GM10266 (cell line): ENCODE data around the gene RHD.
"Not testable (repeated sequence)": the region's sequence is repeated elsewhere in the genome, so short reads cannot be mapped to it uniquely, and the experiment has no call there.

Experiments used
- DNase-seq: peaks from one replicate; pipeline ENCODE4 v3.0.0; 2012; ENCODE audit errors: extremely low spot score
- CTCF ChIP-seq: IDR thresholded peaks from 2 replicates; pipeline ENCODE4 v1.5.1; 2012; ENCODE audit warnings: mild to moderate bottlenecking, low read depth; ENCODE audit not compliant: control insufficient read depth, insufficient read depth; ENCODE audit errors: missing control alignments

RHD gene

DNA sequence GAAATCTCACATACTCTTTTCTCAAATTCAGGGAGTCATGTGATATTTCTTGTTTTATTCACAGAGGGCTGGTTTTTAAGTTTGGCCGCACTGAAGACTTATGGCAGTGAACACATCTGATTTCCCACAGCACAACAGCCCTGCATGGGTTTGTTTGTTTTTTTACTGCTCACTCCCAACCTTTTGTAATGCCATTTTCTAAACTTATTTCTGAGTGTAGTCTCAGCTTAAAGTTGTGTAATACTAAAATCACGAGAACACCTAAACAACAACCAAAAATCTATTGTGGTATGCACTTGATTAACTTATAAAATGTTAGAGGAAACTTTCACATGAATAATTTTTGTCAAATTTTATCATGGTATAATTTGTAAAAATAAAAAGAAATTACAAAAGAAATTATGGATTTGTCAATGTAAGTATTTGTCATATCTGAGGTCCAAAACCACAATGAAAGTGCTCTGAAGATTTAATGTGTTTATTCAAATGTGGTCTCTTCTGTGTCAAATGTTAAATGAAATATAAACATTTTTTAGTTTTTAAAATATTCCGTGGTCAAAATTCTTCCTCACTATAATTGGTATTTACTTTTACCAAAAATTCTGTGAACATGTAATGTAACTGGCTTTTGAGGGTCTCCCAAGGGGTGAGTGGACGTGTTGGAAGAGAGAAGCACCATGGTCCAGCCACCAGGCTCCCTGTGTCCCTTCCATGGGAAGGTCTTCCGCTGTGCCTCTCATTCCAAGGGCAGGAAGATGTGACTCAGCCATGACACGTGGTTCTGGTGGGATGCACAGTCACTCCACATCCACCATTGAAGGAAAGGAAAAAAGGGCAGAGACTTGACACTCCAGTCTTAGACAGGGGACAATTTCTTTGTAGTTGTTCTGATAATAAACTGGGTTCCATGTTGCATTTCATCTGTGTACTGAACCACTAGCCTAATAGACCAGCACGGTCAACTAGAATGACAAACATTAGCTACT lies 88.6 kb downstream of the RHD start:
- TF ChIP-seq CTCF: no peak
- DNase-seq: no peak

GRCh38 chr1:25361901-25362300 lies 89.6 kb downstream of the RHD start:
- no peak for DNase-seq
- no peak for TF ChIP-seq CTCF

- DNase-seq: not testable (repeated sequence)
These were observed 90.6 kb downstream of the RHD start for GRCh38 chr1:25362634-25363559.

- no peak for TF ChIP-seq CTCF
- no peak for DNase-seq
These were observed 96.9 kb downstream of the RHD start for GRCh38 chr1:25369241-25369640.

GRCh38 chr1:25369691-25370271 lies 97.5 kb downstream of the RHD start:
- DNase-seq: not testable (repeated sequence)

DNA sequence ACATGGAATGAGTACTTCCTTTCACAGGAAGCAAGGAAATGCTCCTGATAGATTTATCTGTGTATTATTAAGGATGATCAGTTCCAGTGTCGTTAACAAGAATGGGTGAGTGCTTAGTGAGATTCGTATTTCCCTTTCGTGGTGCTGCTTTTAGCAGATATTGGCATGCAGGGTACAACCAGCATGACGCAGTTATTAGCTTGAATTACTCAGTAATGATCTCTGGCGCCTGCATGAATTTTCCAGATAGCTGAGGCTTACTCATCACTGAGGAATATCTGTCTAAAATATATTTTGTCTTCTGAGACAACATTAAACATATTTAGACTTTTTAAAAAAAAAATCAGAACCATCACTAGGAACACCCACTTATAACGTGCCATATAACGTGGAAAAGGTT lies 99.4 kb downstream of the RHD start:
- DNase-seq: not testable (repeated sequence)

GRCh38 chr1:25378367-25378766 lies 106.1 kb downstream of the RHD start:
- DNase-seq: not testable (repeated sequence)
